HG03342 (cell line): ENCODE results near the gene ARX.

Experiments
- ATAC-seq: cut with Tn5 transposase; IDR thresholded peaks from one replicate; pipeline ENCODE4 v1.9.1; 2021; ENCODE audit warnings: mild to moderate bottlenecking, moderate library complexity; ENCODE audit not compliant: unreplicated experiment

Gene ARX

DNA sequence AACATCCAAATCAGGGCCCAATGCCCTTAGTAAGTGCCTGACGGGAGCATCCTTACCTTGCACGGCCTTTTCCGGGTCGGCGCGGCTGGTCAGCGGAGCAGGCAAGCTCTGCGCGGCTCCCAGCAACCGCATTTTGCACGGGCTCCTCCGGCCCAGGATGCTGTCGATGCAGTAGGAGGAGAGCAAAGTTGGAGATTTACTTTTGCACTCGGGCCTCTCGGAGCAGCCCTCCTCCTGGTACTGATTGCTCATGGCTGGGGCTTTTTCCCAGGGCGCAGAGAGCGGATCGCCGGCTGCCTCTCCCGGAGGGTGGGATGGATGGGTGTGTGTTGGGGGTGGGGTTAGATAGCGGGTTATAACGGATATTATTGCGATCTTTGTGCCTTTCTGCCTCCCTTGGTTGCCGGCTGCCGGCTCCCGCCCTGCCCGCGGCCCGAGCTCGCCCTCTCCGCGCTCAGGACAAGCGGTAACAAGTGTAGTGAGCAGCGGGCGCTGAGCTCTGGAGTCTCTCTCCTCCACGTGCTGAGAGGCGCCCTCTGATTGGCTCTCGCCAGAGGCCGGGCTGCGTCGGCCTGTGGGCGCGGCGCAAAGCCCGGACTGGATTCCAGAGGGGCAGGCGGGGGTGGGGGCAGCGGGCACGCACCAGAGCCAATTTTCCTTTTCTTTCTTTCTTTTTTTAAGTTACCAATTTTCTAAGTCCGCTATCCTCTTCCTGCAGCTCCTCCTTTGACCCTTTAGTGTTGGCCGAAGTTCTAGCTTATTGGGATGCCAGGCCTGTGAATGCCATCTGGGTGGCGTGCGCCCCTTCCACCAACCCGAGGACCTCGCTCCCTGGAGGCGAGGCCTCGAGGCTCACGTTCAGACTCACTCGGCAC is at the start of gene ARX:
Gene ARX (minus strand): TSS at position 480 of the 875 bp plus-strand sequence. CDS start 228 bp downstream, at position 252.
- peak; percentile 59 for ATAC-seq

DNA sequence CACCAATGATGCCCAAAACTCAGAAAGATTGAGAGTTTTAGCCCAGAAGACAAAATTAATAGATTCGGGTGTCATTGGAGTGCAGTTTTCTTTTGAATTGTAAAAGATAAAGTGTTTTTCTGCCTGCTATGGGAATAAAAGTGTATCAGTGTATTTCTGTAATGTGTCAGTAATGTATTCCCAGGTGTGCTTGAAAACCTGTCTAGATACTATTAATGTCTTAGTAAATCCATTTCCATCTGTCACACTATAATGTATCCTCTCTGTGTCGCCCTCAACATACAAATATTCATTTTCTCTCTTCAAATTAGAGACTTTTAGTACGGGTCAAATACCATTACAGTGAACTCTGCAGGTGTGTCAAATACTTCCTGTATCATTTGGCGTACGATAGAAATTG is 43.5 kb upstream of the ARX start:
- no peak for ATAC-seq

DNA sequence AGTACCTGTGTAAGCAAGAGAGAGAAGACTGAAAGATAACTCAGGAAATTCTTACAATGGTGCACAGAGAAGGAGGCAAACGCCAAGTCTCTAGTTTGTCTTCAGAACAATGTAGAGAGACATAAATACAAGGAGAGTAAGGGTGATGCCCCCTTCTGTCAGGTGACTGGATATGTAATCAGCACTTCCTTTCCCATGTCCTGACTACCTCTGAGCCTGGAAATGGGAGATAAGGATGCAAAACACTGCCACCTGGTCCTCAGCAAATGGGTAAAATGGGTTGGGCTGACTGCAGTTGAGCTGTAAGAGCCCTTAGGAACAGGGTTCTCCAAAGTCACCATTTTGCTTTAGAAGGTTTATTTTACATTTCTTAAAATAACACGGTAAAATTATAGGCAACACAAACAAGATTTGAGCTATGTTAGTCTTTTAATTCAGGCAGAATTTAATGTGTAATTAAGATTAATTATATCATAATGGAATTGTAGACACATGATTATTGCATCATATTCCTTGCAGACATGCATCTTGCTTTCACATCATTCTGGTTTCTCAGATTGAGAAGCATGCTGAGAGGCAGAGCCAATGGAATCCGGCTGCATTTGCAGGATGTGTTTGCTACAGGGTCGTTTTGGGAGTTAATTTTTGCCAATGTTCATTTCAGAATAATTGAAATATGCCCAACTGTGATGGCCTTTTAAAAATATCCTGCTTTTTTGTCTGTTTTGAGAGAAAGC is 37.2 kb upstream of the ARX start:
- no peak for ATAC-seq

DNA sequence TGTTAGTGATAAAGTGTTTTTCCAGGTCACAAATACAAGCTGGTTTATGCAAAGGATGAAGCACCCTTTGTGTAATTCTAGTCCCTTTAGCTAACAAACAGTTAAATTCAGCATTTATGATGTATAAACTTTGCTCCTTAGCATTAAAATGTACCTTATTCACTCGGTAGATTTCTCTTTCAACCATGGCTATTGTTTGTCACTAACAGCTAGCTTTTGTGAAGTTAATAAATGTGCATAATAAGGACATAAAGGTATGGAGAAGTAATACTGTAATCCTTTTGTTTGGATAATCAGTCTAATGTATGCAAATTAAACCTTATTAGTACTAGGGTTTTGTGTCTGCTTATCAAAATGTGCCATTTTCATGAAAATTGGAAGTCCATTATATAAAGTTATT is 34.2 kb upstream of the ARX start:
- ATAC-seq: no peak

DNA sequence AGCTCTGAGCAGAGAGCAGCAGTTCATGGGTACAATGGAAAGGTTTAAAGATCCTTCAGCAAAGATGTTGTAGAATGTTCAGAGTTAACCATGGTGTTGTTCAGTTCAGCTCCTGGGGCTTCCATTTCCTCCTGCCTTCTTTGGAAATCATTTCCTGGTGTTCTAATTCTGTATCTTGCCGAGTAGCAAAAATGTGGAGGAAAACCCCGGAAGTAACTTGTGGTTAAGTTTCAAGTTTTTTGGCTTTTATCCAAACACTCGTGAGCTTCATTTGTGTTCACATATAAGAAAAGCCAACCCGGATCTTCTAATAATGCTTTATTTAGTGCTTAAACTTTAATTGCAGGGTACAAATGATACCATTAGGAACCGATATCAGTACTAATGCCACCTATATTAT is 33.6 kb upstream of the ARX start:
- ATAC-seq: no peak

DNA sequence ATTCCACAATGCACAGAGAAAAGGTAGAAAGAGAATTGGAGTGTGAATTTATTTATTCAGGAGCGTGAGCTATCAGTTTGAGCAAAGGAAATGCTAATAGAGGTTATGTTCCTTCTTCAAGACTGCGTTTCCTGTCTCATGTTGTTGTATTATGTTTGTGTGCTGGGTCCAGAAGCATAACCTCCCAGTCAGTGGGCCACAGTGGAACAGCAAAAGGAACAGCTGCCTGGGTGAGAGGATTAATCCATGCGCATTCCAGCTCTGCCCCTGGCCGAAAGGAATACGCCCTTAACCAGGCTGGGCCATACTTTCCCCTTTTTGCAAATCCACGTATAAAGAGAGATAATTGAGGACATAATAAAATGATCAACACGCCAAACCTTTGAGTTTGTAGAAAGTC is 32.4 kb upstream of the ARX start:
- no peak for ATAC-seq

DNA sequence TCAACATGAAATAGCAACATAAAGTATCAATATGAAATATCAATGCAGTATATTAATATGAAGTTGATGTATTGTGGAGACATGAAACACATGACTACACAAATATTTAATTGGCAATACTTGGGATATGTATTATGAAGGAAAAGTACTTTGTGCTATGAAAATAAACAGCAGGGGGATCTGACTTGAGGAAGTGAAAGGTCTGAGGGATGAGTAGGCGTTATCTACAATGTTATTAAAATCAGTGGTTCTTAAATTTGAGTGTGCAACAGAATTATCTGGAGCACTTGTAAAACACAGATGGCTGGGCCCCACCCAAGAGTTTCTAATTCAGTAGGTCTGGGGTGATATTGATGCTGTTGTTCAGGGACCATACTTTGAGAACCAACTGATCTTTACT is 27.4 kb upstream of the ARX start:
- no peak for ATAC-seq

DNA sequence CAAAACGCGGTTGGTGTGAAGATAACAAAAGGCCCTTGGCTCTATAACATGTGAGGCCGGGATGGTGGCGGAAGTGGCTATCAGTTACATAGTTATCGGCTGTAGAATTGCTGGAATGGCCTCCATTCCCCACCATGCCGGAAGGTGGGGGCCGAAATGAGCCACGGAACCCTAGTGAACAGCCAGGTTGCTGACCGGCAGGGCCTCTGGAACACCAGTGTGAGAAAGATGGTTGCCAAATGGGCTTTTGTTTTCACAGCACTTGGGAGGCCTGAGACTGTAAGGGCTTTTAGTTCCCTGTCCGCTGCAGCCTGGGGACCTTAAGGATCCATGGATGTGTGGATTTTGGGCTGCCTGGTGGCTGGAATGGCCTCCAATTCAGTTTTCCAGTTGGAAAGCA is 23.3 kb upstream of the ARX start:
- no peak for ATAC-seq

DNA sequence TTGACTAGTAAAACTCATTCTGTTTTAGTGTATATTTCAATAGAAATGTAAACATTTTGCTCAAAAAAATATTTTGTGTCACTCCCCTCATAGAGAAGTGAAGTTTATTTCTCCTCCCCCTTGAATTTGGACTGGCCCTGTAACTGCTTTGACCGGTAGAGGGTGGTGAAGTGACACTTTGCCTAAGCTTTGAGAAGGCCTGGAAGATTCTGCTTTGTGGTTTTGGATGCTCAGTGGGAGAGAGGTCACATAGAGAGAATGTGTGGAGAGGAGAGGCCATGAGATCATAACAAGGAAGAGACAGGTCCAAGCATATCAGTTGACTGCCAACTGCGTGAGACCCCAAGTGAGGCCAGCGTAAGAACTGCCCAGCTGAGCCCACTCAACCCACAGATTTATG is 19.1 kb upstream of the ARX start:
- ATAC-seq: no peak

DNA sequence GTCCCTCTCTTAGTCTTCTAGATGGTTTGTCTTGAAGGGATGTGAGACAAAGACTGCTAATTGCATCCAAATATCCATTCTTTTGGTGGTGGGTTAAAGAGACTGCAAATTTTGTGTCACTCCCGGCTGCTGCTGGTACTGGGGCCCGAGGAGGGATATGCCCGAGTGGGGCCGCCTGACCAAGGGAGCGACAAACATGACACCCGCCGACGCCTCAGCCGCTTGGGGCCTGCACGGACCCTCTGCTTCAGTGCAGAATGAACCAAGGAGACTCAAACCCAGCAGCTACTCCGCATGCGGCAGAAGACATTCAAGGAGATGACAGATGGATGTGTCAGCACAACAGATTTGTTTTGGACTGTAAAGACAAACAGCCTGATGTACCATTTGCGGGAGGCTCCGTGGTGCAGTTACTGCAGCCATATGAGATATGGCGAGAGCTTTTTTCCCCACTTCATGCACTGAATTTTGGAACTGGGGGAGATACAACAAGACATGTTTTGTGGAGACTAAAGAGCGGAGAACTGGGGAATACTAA is 13.6 kb upstream of the ARX start:
- ATAC-seq: no peak

DNA sequence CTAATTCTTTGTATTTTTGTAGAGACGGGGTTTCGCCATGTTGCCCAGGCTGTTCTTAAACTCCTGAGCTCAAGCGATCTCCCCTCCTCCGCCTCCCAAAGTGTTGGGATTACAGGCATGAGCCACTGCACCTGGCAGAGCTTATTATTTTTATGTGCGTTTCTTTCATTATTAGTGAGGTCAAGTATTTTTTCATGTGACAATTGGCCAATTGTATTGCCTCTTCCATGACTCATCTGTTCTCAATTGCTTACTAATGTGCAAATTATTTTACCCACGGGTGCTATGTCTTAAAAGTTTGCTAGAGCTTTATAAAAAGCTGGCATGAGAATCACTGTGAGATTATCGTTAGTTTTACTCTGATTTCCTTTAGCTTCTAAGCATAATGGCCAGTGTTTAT is 13.0 kb upstream of the ARX start:
- no peak for ATAC-seq

DNA sequence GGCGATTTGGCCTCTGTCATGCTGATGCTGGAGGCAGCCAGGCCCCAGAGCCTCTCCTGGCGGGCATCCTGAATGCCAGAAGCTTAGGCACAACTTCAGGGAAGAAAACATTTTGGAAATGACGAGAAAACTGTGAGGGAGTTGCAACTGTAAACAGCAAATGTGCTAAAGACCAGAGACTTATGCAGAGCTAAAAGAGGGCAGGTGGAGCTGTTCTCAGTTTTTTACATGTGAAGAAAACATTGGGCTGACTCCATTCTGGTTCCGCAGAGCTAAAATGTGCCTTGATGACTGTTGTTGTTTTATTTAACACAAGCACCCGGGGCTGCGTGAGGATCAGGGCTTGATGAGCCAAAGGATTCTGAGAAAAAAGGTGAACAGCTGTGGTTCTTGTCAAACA is 10.8 kb upstream of the ARX start:
- ATAC-seq: no peak

DNA sequence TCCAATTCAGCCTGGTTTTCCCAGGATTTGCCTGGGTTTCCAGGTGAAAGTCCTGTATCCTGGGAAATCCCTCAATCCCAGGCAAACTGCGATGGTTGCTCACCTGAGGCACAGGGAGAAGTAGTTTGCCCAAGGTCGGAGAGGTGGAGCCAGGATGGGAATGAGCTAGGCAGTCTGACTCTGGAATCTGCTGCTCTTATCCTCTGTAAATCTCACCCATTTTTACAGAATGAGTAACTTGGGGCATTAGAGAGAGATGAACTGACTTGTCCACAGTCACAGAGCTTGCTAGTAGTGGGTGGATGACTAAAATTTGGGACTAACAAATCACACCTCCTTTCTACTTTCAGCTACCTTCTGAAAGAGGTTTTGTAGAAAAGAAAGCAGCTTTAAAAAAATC is 9.8 kb upstream of the ARX start:
- ATAC-seq: no peak

DNA sequence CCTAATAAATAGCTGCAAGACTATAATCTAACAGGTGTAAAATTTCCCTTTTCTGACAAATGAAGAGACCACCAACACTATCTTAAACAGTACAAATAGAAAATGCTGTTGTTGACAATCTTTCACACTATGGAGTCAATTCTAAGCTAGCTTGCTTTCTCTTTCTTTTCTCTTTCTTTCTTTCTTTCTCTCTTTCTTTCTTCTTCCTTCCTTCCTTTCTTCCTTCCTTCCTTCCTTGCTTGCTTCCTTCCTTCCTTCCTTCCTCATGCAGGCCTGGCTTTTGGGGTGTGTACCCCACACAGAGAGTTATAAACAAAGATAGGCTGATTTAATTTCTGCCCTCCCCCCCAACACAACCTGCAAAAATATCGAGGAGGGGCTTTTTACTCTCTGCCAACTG is 8.1 kb upstream of the ARX start:
- no peak for ATAC-seq

DNA sequence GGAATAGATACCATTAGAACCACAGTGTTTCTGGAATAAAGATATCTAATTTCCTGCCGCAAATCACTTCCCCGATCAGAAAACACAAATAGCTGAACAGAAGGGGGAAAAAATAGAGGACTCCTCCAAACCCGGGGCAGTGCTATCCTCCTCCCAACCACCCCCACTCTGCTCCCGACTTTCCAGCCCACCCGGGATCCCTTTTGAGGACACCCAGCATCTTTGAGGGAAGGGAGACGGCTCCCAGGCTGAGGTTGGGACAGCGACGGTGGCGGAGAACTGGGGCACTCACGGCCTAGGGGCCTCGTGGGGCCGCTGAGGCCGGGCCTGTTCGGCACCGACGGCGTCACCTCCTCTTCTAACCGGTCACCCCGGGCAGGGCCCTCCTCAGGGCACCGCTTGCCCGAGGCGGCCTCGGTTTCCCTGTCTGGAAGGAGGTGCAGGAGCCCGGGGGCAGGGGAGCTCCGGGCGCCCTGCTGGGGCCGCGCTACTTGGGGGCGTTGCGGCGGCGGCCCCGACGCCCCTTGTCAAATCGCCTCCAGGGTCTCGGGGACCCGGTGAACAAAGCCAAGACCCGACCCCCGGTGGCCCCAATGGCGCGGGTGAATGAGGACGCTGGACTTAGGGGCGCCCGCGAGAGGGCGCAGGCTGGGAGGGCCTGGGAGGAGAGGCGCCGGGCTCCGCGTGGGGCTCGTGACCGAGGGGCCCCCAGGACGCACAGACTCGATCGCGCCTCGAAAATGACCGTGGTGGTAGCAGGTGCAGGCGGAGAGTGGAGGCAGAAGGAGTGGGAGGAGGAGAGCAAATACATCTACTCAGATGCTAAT is 6.9 kb upstream of the ARX start:
- no peak for ATAC-seq

DNA sequence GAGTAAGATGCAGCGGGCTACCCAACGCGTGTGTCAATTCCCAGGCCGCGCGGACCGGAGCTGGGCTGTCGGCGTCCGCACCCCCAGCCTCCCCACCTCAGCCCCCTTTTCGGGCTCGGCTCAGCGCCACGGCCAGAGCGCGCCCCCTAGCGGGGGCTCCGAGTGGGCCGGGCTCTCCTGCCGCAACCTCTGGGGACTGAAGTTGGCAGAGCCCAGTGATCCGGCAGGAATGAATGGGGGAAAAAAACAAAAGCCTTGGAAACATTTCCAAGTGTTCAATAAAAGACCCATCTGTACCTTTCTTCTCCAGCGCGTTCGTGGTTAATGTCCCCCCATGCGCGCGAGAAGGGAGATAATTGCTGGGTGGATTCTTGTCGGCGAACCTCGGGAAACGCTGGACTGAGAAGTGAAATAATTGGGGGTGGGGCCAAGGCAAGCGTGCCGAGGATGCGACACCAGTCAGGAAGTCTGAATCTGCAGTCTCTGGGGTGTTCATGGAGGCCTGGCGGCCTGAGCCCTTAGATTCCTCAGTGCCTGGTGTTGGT is 5.2 kb upstream of the ARX start:
- ATAC-seq: peak; percentile 72

DNA sequence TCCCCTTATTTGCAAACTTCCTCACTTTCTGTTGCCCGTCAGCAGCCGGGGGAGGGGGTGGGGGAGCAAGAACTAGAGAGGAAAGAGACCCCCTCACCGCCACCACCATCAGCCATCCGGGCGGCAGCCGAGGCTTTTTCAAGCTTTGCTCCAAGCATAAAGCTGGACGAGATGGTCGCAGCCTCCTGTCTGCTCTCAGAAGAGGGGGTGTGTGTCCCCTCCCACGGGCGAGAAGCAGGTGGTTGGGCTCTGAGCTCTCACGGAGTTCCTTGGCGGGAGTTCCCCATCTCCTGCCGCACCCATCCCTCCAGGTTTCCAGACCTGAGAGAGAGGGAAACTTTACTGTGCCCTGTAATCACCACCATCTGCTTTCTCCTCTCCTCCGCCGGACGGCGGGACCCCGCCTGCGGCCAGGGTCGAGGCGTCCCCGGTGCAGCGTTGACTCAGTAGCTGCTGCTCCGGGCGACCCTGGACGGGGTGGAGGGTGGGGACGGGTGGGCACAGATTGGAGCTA is 4.7 kb upstream of the ARX start:
- ATAC-seq: peak; percentile 15

DNA sequence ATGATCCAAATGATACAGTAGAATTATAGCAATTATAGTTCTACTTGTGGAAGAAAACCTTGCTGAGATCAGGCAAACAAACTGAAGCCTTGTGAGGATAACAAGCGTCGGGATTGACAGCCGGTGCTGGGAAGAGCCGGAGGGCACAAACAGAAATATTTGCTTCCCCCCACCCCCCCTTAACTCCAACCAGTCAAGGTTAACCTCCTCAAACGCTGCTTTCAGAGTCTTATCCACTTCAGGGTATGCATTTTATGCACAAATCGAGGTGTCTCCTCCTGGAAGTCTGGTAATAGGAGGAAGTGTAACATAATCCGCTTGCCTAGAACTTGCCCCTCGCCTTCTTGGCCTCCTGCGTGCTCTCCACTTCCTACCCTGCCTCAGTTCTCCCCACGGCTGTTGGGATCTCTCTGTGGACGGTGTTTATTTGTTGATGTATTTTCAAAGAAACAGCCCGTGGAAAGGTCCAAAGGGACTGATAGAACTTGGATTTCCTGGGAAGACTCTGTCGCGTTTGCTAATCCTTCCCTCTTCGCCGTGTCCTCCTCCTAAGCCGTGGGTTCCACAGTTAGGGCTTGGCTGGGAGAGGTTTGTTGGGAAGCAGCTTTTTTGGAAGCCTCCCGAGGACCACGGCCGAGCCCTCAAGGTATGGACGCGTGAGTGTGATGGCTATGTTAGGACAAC is 4.1 kb upstream of the ARX start:
- no peak for ATAC-seq

DNA sequence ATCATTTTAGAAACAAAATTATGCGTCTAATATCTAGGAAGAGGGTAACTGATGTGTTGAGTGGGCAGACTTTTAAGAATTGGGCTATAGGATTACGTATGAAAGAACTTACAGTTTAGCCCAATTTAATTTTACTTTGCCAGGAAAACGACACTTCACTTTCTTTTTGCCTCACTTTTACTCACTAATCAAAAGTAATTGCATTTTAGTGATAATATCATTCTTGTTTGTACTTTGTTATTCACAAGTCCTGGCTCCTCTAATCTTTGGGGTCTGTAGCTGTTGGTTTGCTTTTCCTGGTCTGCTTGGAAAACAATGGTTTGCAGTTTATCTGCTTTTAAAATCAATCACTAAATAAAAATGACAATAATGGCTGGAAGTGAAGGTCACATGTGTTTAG is 2.9 kb upstream of the ARX start:
- ATAC-seq: no peak

DNA sequence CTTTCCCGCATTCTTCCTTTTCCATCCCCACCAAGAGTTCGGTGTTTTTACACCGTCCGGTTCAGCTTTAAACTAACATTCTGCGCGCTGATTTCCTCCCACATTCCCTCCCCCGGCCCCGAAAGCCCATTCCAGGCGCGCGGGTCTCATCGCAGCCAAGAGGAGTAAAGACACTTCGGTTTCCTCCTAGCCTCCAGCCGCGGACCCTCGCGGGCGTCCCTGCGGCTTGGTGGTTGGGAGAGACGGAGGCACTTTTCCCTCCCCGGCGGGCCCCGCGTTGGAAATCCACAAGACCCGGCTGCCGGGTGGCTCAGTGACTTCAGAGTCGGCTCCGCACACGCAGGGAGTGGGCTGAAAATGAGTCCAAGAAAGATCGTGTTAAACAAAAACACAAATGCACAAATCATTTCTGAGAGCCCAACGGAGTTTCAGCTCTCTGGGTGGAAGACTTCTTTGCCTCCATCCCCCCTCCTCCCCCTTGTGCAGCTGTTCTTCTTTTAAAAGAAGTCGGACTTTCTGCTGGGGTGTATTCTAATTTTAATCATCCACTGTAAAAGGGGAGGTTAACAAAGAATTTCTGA is 2.0 kb upstream of the ARX start:
- no peak for ATAC-seq
